ENCODE results near the gene TMEM245. TPM values are rescaled to one million over a fixed set of nuclear protein-coding genes. Genes with fewer than 3 reads are reported as not detected.

TMEM245 gene
- polyA plus RNA-seq, 3 donors = 6.9 to 11.3 (median 9.7) TPM

GRCh38 chr9:109150925-109151545 lies 31.3 kb upstream of the TMEM245 start:
- H3K36me3 Mint-ChIP-seq = no peaks in the 10 kb centered on the region
- no peak overlapping the region for H3K4me2 ChIP-seq (replicated peaks; ENCODE audit: extremely low read depth, low read length, poor library complexity, severe bottlenecking)
- H4K20me1 ChIP-seq (ENCODE audit: insufficient read depth, low read length) = no peaks in the 10 kb centered on the region
- no peak for DNase-seq
- no CpG with 5 or more reads among the region's 3 CpGs for WGBS (ENCODE audit: insufficient coverage)
- no peak overlapping the region for H3K4me3 Mint-ChIP-seq
- no peak overlapping the region for H3K9ac ChIP-seq (ENCODE audit: insufficient read depth, low read length, poor library complexity, severe bottlenecking)
- H3K9me3 Mint-ChIP-seq = peaks cover 4 to 29% (median 20%) of the 10 kb centered on the region in 7 donors
- no peak overlapping the region for H2AFZ ChIP-seq (ENCODE audit: insufficient read depth, low read depth, low read length, poor library complexity, severe bottlenecking)
- H3K36me3 ChIP-seq (replicated peaks in 1 of 2; ENCODE audit: control insufficient read depth in 1 of 2, insufficient read depth in 2 of 2, low read length in 2 of 2) = no peaks in the 10 kb centered on the region
- no peak overlapping the region for H3K27ac ChIP-seq (ENCODE audit: low read depth in 1 of 2, low read length in 2 of 2)
- no peaks in the 10 kb centered on the region for H3K4me1 ChIP-seq (ENCODE audit: control insufficient read depth in 1 of 2, insufficient read depth in 2 of 2, low read length in 2 of 2)
- peaks cover 2 to 17% (median 5%) of the 10 kb centered on the region in 3 donors for H3K27me3 Mint-ChIP-seq (ENCODE audit: low read depth in 3 of 3)
- H3K27me3 ChIP-seq (ENCODE audit: control insufficient read depth in 2 of 2, insufficient read depth in 2 of 2, low read length in 2 of 2) = no peaks in the 10 kb centered on the region
- no peak for TF ChIP-seq CTCF (IDR thresholded peaks at IDR 0.05)
- intact Hi-C loops (cut with micrococcal nuclease) = no loop called here
- peaks cover 12 to 16% of the 10 kb centered on the region in 2 donors for H3K9me3 ChIP-seq (replicated peaks in 1 of 2; ENCODE audit: control insufficient read depth in 1 of 2, insufficient read depth in 1 of 2, low read length in 2 of 2)
- H3K27ac Mint-ChIP-seq = no peak overlapping the region
- H3K4me1 Mint-ChIP-seq = no peaks in the 10 kb centered on the region
- H3K79me2 ChIP-seq (ENCODE audit: insufficient read depth, low read length) = no peaks in the 10 kb centered on the region
- H3K4me3 ChIP-seq (replicated peaks in 1 of 3; ENCODE audit: low read depth in 2 of 3, low read length in 3 of 3) = no peak overlapping the region

GRCh38 chr9:109149722-109150121 lies 30.0 kb upstream of the TMEM245 start:
- H3K9ac ChIP-seq (ENCODE audit: insufficient read depth, low read length, poor library complexity, severe bottlenecking) = no peak overlapping the region
- no CpG with 5 or more reads among the region's 4 CpGs for WGBS (ENCODE audit: insufficient coverage)
- H3K4me1 Mint-ChIP-seq = no peaks in the 10 kb centered on the region

More at GRCh38 chr9:109149722-109150121, 30.0 kb upstream of the TMEM245 start:
- Histone ChIP-seq H3K27me3 (ENCODE audit: control insufficient read depth in 2 of 2, insufficient read depth in 2 of 2, low read length in 2 of 2) (peaks cover 0 to 6% of the 10 kb centered on the region in 2 donors), H2AFZ (ENCODE audit: insufficient read depth, low read depth, low read length, poor library complexity, severe bottlenecking) (no peak overlapping the region), H3K9me3 (replicated peaks in 1 of 2; ENCODE audit: control insufficient read depth in 1 of 2, insufficient read depth in 1 of 2, low read length in 2 of 2) (peaks cover 12 to 16% of the 10 kb centered on the region in 2 donors), H3K4me1 (ENCODE audit: control insufficient read depth in 1 of 2, insufficient read depth in 2 of 2, low read length in 2 of 2) (no peaks in the 10 kb centered on the region), H3K4me2 (replicated peaks; ENCODE audit: extremely low read depth, low read length, poor library complexity, severe bottlenecking) (no peak overlapping the region), H3K36me3 (replicated peaks in 1 of 2; ENCODE audit: control insufficient read depth in 1 of 2, insufficient read depth in 2 of 2, low read length in 2 of 2) (no peaks in the 10 kb centered on the region), H3K27ac (ENCODE audit: low read depth in 1 of 2, low read length in 2 of 2) (no peak overlapping the region), H3K4me3 (replicated peaks in 1 of 3; ENCODE audit: low read depth in 2 of 3, low read length in 3 of 3) (no peak overlapping the region), H4K20me1 (ENCODE audit: insufficient read depth, low read length) (no peaks in the 10 kb centered on the region), H3K79me2 (ENCODE audit: insufficient read depth, low read length) (no peaks in the 10 kb centered on the region)
- no peaks in the 10 kb centered on the region for H3K36me3 Mint-ChIP-seq
- H3K4me3 Mint-ChIP-seq = no peak overlapping the region
- H3K27me3 Mint-ChIP-seq (ENCODE audit: low read depth in 3 of 3) = peaks cover 6 to 18% (median 11%) of the 10 kb centered on the region in 3 donors
- intact Hi-C loops (cut with micrococcal nuclease) = no loop called here
- no peak for TF ChIP-seq CTCF (IDR thresholded peaks at IDR 0.05)
- peaks cover 4 to 29% (median 18%) of the 10 kb centered on the region in 7 donors for H3K9me3 Mint-ChIP-seq
- H3K27ac Mint-ChIP-seq = no peak overlapping the region
- DNase-seq = no peak

All from CD14-positive monocyte (primary cell).